IMR-90 (cell line): ENCODE data around the gene CELA3A. TPM values are rescaled to one million over a fixed set of nuclear protein-coding genes. Genes with fewer than 3 reads are reported as not detected.
"Not testable (repeated sequence)": the region's sequence is repeated elsewhere in the genome, so short reads cannot be mapped to it uniquely, and the experiment has no call there.

Experiments used
- ATAC-seq: fragments of 200-7000 bp; cut with Tn5 transposase; 2 replicates; pipeline ENCODE4 v1.9.1; 2020; ENCODE audit warnings: low read depth, mild to moderate bottlenecking, moderate library complexity
- BruUV-seq: library from RNA; stranded (reverse); fragments of 400-500 nt; replicated peaks from 2 replicates; lab custom pipeline; 2021; lab: Mats Ljungman, UMichigan
- CTCF ChIA-PET: fragments of 300-600 bp; formaldehyde crosslinking; extraction: SDS; loops from one replicate; lab custom pipeline; 2021; ENCODE audit warnings: antibody characterized with exemption; lab: Yijun Ruan, JAX
- POLR2A ChIA-PET: fragments of 300-600 bp; sonication (Branson Sonifier 250); formaldehyde crosslinking; loops from one replicate; lab custom pipeline; 2022; ENCODE audit warnings: antibody characterized with exemption; ENCODE audit not compliant: unreplicated experiment; lab: Charles Lee
- DNase-seq: peaks from one replicate; pipeline ENCODE4 v3.0.0; 2013
- H2AFZ ChIP-seq: replicated peaks from 2 replicates; pipeline ENCODE3; 2013; ENCODE audit warnings: low read length, mild to moderate bottlenecking; ENCODE audit not compliant: poor library complexity
- H2AK5ac ChIP-seq: 2 replicates; pipeline ENCODE4 v1.6.1; 2013; ENCODE audit warnings: low read depth, low read length, inconsistent platforms
- H2AK9ac ChIP-seq: replicated peaks from 2 replicates; pipeline ENCODE3; 2013; ENCODE audit warnings: mild to moderate bottlenecking, low read depth, low read length, moderate library complexity; ENCODE audit not compliant: poor library complexity
- H2BK120ac ChIP-seq: 2 replicates; pipeline ENCODE4 v1.6.1; 2013; ENCODE audit warnings: low read depth, low read length, inconsistent platforms
- H2BK15ac ChIP-seq: 3 replicates; pipeline ENCODE4 v1.6.1; 2013; ENCODE audit warnings: low read depth, low read length, inconsistent platforms
- H2BK20ac ChIP-seq: 2 replicates; pipeline ENCODE4 v1.6.1; 2013; ENCODE audit warnings: low read depth, mild to moderate bottlenecking, inconsistent platforms, low read length, moderate library complexity
- H2BK5ac ChIP-seq: 2 replicates; pipeline ENCODE4 v1.6.1; 2013; ENCODE audit warnings: mild to moderate bottlenecking, low read depth, low read length, inconsistent platforms; ENCODE audit not compliant: poor library complexity, severe bottlenecking
- H3K14ac ChIP-seq: replicated peaks from 2 replicates; pipeline ENCODE4 v1.6.1; 2013; ENCODE audit warnings: low read depth, low read length, inconsistent platforms
- H3K18ac ChIP-seq: 2 replicates; pipeline ENCODE4 v1.6.1; 2013; ENCODE audit warnings: low read depth, low read length, control low read depth
- H3K23ac ChIP-seq: 2 replicates; pipeline ENCODE4 v1.6.1; 2013; ENCODE audit warnings: low read depth, low read length, inconsistent platforms
- H3K27ac ChIP-seq: 2 replicates; pipeline ENCODE4 v1.5.1; 2013; ENCODE audit warnings: mild to moderate bottlenecking, control low read depth, low read length; ENCODE audit not compliant: insufficient read depth
- H3K27me3 ChIP-seq: 2 replicates; pipeline ENCODE4 v1.6.1; 2013; ENCODE audit warnings: low read length; ENCODE audit not compliant: control insufficient read depth, insufficient read depth
- H3K36me3 ChIP-seq: 2 replicates; pipeline ENCODE4 v1.6.1; 2013; ENCODE audit warnings: low read length, mixed read lengths; ENCODE audit not compliant: control insufficient read depth, insufficient read depth
- H3K4ac ChIP-seq: 2 replicates; pipeline ENCODE4 v1.6.1; 2013; ENCODE audit warnings: low read depth, low read length, inconsistent platforms
- H3K4me1 ChIP-seq: 2 replicates; pipeline ENCODE4 v1.6.1; 2013; ENCODE audit warnings: low read length, mixed read lengths; ENCODE audit not compliant: control insufficient read depth, insufficient read depth
- H3K4me2 ChIP-seq: 2 replicates; pipeline ENCODE4 v1.6.1; 2013; ENCODE audit warnings: low read depth, mild to moderate bottlenecking, control low read depth, low read length, moderate library complexity
- H3K4me3 ChIP-seq: 2 replicates; pipeline ENCODE4 v1.5.1; 2013; ENCODE audit warnings: low read depth, mild to moderate bottlenecking, control low read depth, low read length, moderate library complexity; ENCODE audit not compliant: insufficient read depth
- H3K56ac ChIP-seq: 2 replicates; pipeline ENCODE4 v1.6.1; 2013; ENCODE audit warnings: low read length, inconsistent platforms; ENCODE audit not compliant: insufficient read depth; ENCODE audit errors: extremely low read depth
- H3K79me1 ChIP-seq, 2 experiments: 2 replicates each; pipeline ENCODE4 v1.6.1; 2013; ENCODE audit warnings: low read length in 2 of 2, inconsistent platforms in 1 of 2, low read depth in 1 of 2
- H3K9ac ChIP-seq: 2 replicates; pipeline ENCODE4 v1.6.1; 2013; ENCODE audit warnings: low read depth, low read length, control low read depth
- H3K9me1 ChIP-seq: 2 replicates; pipeline ENCODE4 v1.6.1; 2013; ENCODE audit warnings: low read length, inconsistent platforms; ENCODE audit not compliant: insufficient read depth
- H3K9me3 ChIP-seq: 2 replicates; pipeline ENCODE4 v1.6.1; 2013; ENCODE audit warnings: low read length; ENCODE audit not compliant: control insufficient read depth, insufficient read depth
- H4K20me1 ChIP-seq: 2 replicates; pipeline ENCODE4 v1.6.1; 2013; ENCODE audit warnings: low read length, inconsistent platforms; ENCODE audit not compliant: insufficient read depth
- H4K5ac ChIP-seq: 2 replicates; pipeline ENCODE4 v1.6.1; 2013; ENCODE audit warnings: mild to moderate bottlenecking, low read depth, low read length, control low read depth
- H4K8ac ChIP-seq, 2 experiments: 2 replicates each; pipeline ENCODE4 v1.6.1; 2013; ENCODE audit warnings: low read depth in 2 of 2, low read length in 2 of 2, control low read depth in 1 of 2, inconsistent platforms in 1 of 2
- H4K91ac ChIP-seq: 2 replicates; pipeline ENCODE4 v1.6.1; 2013; ENCODE audit warnings: low read depth, low read length, inconsistent platforms; ENCODE audit not compliant: insufficient read depth
- CEBPB ChIP-seq: IDR thresholded peaks from 2 replicates; pipeline ENCODE4 v1.6.1; 2012; ENCODE audit warnings: low read depth, low read length, improper control_type of control experiment
- MAFK ChIP-seq: IDR thresholded peaks from 2 replicates; pipeline ENCODE4 v1.6.1; 2012; ENCODE audit warnings: low read depth, low read length, improper control_type of control experiment
- MAZ ChIP-seq: IDR thresholded peaks from 2 replicates; pipeline ENCODE4 v1.6.1; 2012; ENCODE audit warnings: low read depth, mild to moderate bottlenecking, low read length, improper control_type of control experiment, moderate library complexity, borderline replicate concordance
- MXI1 ChIP-seq: IDR thresholded peaks from 2 replicates; pipeline ENCODE4 v1.6.1; 2012; ENCODE audit warnings: low read depth, mild to moderate bottlenecking, low read length, moderate library complexity, borderline replicate concordance
- POLR2A ChIP-seq: IDR thresholded peaks from 2 replicates; pipeline ENCODE4 v1.6.1; 2012; ENCODE audit warnings: mild to moderate bottlenecking, low read depth, low read length
- WGBS, 2 experiments: methylation state at CpG; one replicate each; pipeline versions ENCODE4 v1.1.5 to v1.1.7; 2013; ENCODE audit warnings: missing lambda C conversion rate in 2 of 2; ENCODE audit not compliant: insufficient read length in 1 of 2; ENCODE audit errors: extremely low coverage in 2 of 2; 5-methylcytosine and 5-hydroxymethylcytosine counted together
- dilution Hi-C: fragments of 300-500 bp; cut with HindIII; formaldehyde crosslinking; loops from one replicate; pipeline ENCODE4 v1.14.3; 2018; ENCODE audit warnings: low sequenced_read_pairs; ENCODE audit not compliant: unreplicated experiment
- in situ Hi-C: fragments of 300-500 bp; cut with MboI; formaldehyde crosslinking; loops from 3 replicates; pipeline ENCODE4 v1.14.3; 2019; ENCODE audit warnings: low sequenced_read_pairs, inconsistent platforms, mixed read lengths
- intact Hi-C: fragments of 100-400 bp; cut with micrococcal nuclease; formaldehyde crosslinking; loops from 2 replicates; pipeline ENCODE4 v1.10.0; 2022
- polyA plus RNA-seq, 3 experiments: library from polyadenylated mRNA; depleted of rRNA; stranded (reverse); fragments of >200 nt; gene quantifications; 2 replicates each; pipeline ENCODE4 v1.2.3, GENCODE V29; 2012; ENCODE audit warnings: low replicate concordance in 1 of 3
- total RNA-seq: library from RNA; depleted of rRNA; stranded (reverse); fragments of >200 nt; gene quantifications from 2 replicates; pipeline ENCODE4 v1.2.3, GENCODE V29; 2012

Gene CELA3A
- total and polyA plus RNA-seq, 2 of the 4 experiments (the other 2 are of a cell fraction) = not detected

- Histone ChIP-seq H4K91ac (no peak overlapping the region), H2BK20ac (no peak overlapping the region), H3K4me3 (no peak overlapping the region), H3K56ac (no peak overlapping the region), H2BK15ac (no peak overlapping the region), H3K36me3 (no peaks in the 10 kb centered on the region), H3K4ac (peak overlapping the region; percentile 68; the same call in 1 of the 2 replicates), H4K20me1 (no peaks in the 10 kb centered on the region), H4K8ac (peak overlapping the region in 1 of 2 experiments; percentile 27; a peak in 1 of 4 replicates), H3K4me2 (no peak overlapping the region), H3K23ac (no peak overlapping the region), H2BK120ac (peak overlapping the region; percentile 36; the same call in 1 of the 2 replicates), H4K5ac (no peak overlapping the region), H3K9me1 (peaks cover 5% of the 10 kb centered on the region), H3K14ac (peak overlapping the region; percentile 20; the same call in 1 of the 2 replicates), H3K9ac (no peak overlapping the region), H3K27me3 (no peaks in the 10 kb centered on the region), H2AFZ (peak overlapping the region; percentile 78), H3K18ac (no peak overlapping the region), H2AK9ac (peak overlapping the region; percentile 66), H3K79me1 (no peaks in the 10 kb centered on the region), H2AK5ac (peak overlapping the region; percentile 47), H2BK5ac (no peak overlapping the region), H3K9me3 (no peaks in the 10 kb centered on the region), H3K27ac (no peak overlapping the region), H3K4me1 (peaks cover 3% of the 10 kb centered on the region; the same call in 1 of the 2 replicates)
- BruUV-seq = no TSS peak
- peak; percentile 77 for DNase-seq
- peak; percentile 65 for ATAC-seq
- in situ Hi-C loops (loop anchor here (25.0 kb wide), 1 partner anchor 254 kb away; no protein-coding TSS in a partner anchor), intact Hi-C loops (loop anchor here (10.0 kb wide), 1 partner anchor 262 kb away; no protein-coding TSS in a partner anchor), dilution Hi-C loops (no loop called here)
- ChIA-PET CTCF (no interaction called here), POLR2A (no interaction called here)
- 71% methylated on average over 8 of the region's 15 CpGs; no CpG with 5 or more reads in 1 of the 2 experiments for WGBS, 2 experiments
- TF ChIP-seq MXI1 (no peak), MAFK (no peak), POLR2A (no peak), MAZ (no peak), CEBPB (peak; percentile 88)
These were observed 35.0 kb upstream of the CELA3A start for GRCh38 chr1:21966247-21967000.

GRCh38 chr1:21967216-21967615, 34.2 kb upstream of the CELA3A start:
- in situ Hi-C loops (loop anchor here (25.0 kb wide), 1 partner anchor 255 kb away; no protein-coding TSS in a partner anchor), intact Hi-C loops (loop anchor here (10.0 kb wide), 1 partner anchor 262 kb away; no protein-coding TSS in a partner anchor)
- H4K91ac ChIP-seq, H2AFZ ChIP-seq, H2AK5ac ChIP-seq, H3K9me3 ChIP-seq, H3K36me3 ChIP-seq, H3K4ac ChIP-seq, BruUV-seq, DNase-seq, CTCF ChIA-PET, H3K9ac ChIP-seq, H3K18ac ChIP-seq, H2BK15ac ChIP-seq, H3K9me1 ChIP-seq, POLR2A ChIA-PET, H3K4me3 ChIP-seq, H2BK20ac ChIP-seq, H3K4me2 ChIP-seq, H3K4me1 ChIP-seq, H2BK5ac ChIP-seq, H4K8ac ChIP-seq, H3K23ac ChIP-seq, H3K27ac ChIP-seq, H4K20me1 ChIP-seq, H3K14ac ChIP-seq, H2AK9ac ChIP-seq, H3K79me1 ChIP-seq, ATAC-seq, dilution Hi-C loops, H3K56ac ChIP-seq, H3K27me3 ChIP-seq, H4K5ac ChIP-seq: not testable (repeated sequence)
- WGBS, 2 experiments = no CpG with 5 or more reads among the region's 6 CpGs
- 0 out of 2 replicates have a peak overlapping the region, but pooled peaks have one; percentile 23 for H2BK120ac ChIP-seq
